H1 (cell line): Measurements from ENCODE around the gene CREG2. TPM values are rescaled to one million over a fixed set of nuclear protein-coding genes. Genes with fewer than 3 reads are reported as not detected.
A peak's percentile ranks its signal among the peaks of the same experiment; 100 is the strongest.

Experiments used
- CTCF ChIA-PET: fragments of 300-600 bp; sonication (Branson Sonifier 250); formaldehyde crosslinking; loops from one replicate; lab custom pipeline; 2021; ENCODE audit not compliant: partially characterized antibody; lab: Charles Lee
- POLR2A ChIA-PET: fragments of 300-600 bp; sonication (Branson Sonifier 250); formaldehyde crosslinking; loops from one replicate; lab custom pipeline; 2021; ENCODE audit warnings: inconsistent platforms; ENCODE audit not compliant: partially characterized antibody; lab: Charles Lee
- DNase-seq, 2 experiments: peaks; one replicate each; pipeline versions ENCODE4 v3.0.0 to v3.0.0-alpha.2; 2010 to 2022; ENCODE audit warnings: low spot score in 2 of 2, low read depth in 1 of 2, mixed read lengths in 1 of 2
- FAIRE-seq: peaks from 2 replicates; lab custom pipeline; 2011; peaks lifted over from hg19 to GRCh38; lab: Jason Lieb, UNC
- H2AFZ ChIP-seq: 2 replicates; pipeline ENCODE4 v1.8.1; 2012; ENCODE audit warnings: low read length, inconsistent platforms
- H2AK5ac ChIP-seq: 2 replicates; pipeline ENCODE4 v1.6.1; 2013; ENCODE audit warnings: low read depth, low read length
- H2BK120ac ChIP-seq: replicated peaks from 2 replicates; pipeline ENCODE3; 2013; ENCODE audit warnings: low read depth, low read length, inconsistent platforms
- H2BK12ac ChIP-seq: 2 replicates; pipeline ENCODE4 v1.6.1; 2013; ENCODE audit warnings: low read depth, low read length
- H2BK15ac ChIP-seq: 2 replicates; pipeline ENCODE4 v1.6.1; 2013; ENCODE audit warnings: low read length
- H2BK20ac ChIP-seq: 2 replicates; pipeline ENCODE4 v1.6.1; 2013; ENCODE audit warnings: low read length
- H2BK5ac ChIP-seq: 2 replicates; pipeline ENCODE4 v1.6.1; 2013; ENCODE audit warnings: low read depth, low read length
- H3K14ac ChIP-seq: 2 replicates; pipeline ENCODE4 v1.6.1; 2013; ENCODE audit warnings: inconsistent platforms; ENCODE audit not compliant: insufficient read length
- H3K18ac ChIP-seq: 2 replicates; pipeline ENCODE4 v1.6.1; 2013; ENCODE audit warnings: low read length; ENCODE audit errors: extremely low read depth
- H3K23ac ChIP-seq: 2 replicates; pipeline ENCODE4 v1.6.1; 2013; ENCODE audit warnings: inconsistent platforms; ENCODE audit not compliant: insufficient read length
- H3K23me2 ChIP-seq: 2 replicates; pipeline ENCODE4 v1.6.1; 2013; ENCODE audit warnings: low read depth, low read length
- H3K27ac ChIP-seq: 2 replicates; pipeline ENCODE4 v1.6.1; 2011; ENCODE audit warnings: low read depth, low read length, inconsistent platforms
- H3K27me3 ChIP-seq, 4 experiments: replicated peaks in 1 of 4; 1 replicate in 1 of 4; 2 replicates in 3 of 4; pipeline versions ENCODE4 v1.6.1 to v1.8.1; 2011 to 2013; ENCODE audit warnings: low read length in 3 of 4, mild to moderate bottlenecking in 3 of 4, inconsistent platforms in 2 of 4, mixed read lengths in 2 of 4, moderate library complexity in 1 of 4; ENCODE audit not compliant: control insufficient read depth in 3 of 4, insufficient read depth in 3 of 4; ENCODE audit errors: extremely low read depth in 1 of 4
- H3K36me3 ChIP-seq, 4 experiments: 2 replicates each; pipeline versions ENCODE4 v1.6.1 to v1.8.1; 2011 to 2013; ENCODE audit warnings: mild to moderate bottlenecking in 4 of 4, low read length in 3 of 4, moderate library complexity in 2 of 4, control low read depth in 1 of 4, inconsistent platforms in 1 of 4; ENCODE audit not compliant: insufficient read depth in 4 of 4, control insufficient read depth in 2 of 4
- H3K4ac ChIP-seq: replicated peaks from 2 replicates; pipeline ENCODE3; 2013; ENCODE audit warnings: low read length, low read depth, mixed read lengths, inconsistent platforms; ENCODE audit not compliant: insufficient read length
- H3K4me1 ChIP-seq, 4 experiments: replicated peaks in 1 of 4; 1 replicate in 1 of 4; 2 replicates in 3 of 4; pipeline versions ENCODE4 v1.6.1 to v1.8.1; 2011 to 2013; ENCODE audit warnings: low read length in 3 of 4, inconsistent platforms in 2 of 4, mixed read lengths in 1 of 4; ENCODE audit not compliant: insufficient read depth in 4 of 4, control insufficient read depth in 3 of 4
- H3K4me2 ChIP-seq, 2 experiments: 2 replicates each; pipeline versions ENCODE4 v1.6.1 to v1.8.1; 2011 to 2013; ENCODE audit warnings: low read depth in 2 of 2, low read length in 2 of 2, control low read depth in 1 of 2, inconsistent platforms in 1 of 2, mild to moderate bottlenecking in 1 of 2; ENCODE audit not compliant: insufficient read depth in 1 of 2
- H3K4me3 ChIP-seq, 4 experiments: fragments of 200-600, 300-600 bp in 1 of 4; sonication (generic), shearing (Covaris generic), sonication (Bioruptor Twin) in 1 of 4; 2 replicates each; pipeline versions ENCODE4 v1.5.1 to v1.8.1; 2011 to 2016; ENCODE audit warnings: low read length in 4 of 4, low read depth in 3 of 4, control low read depth in 2 of 4, inconsistent platforms in 2 of 4, mild to moderate bottlenecking in 2 of 4, mixed read lengths in 1 of 4, moderate library complexity in 1 of 4; ENCODE audit not compliant: insufficient read depth in 2 of 4; ENCODE audit errors: extremely low read depth in 1 of 4
- H3K56ac ChIP-seq: replicated peaks from 2 replicates; pipeline ENCODE3; 2013; ENCODE audit warnings: low read depth, mild to moderate bottlenecking, mixed read lengths, low read length, inconsistent platforms; ENCODE audit not compliant: insufficient read length
- H3K79me1 ChIP-seq: 2 replicates; pipeline ENCODE4 v1.6.1; 2013; ENCODE audit warnings: low read depth, low read length, control low read depth
- H3K79me2 ChIP-seq, 2 experiments: 2 replicates each; pipeline versions ENCODE4 v1.6.1 to v1.8.1; 2012 to 2013; ENCODE audit warnings: low read length in 2 of 2, mild to moderate bottlenecking in 2 of 2, inconsistent platforms in 1 of 2; ENCODE audit not compliant: insufficient read depth in 2 of 2, control insufficient read depth in 1 of 2
- H3K9ac ChIP-seq, 4 experiments: replicated peaks in 1 of 4; 1 replicate in 1 of 4; 2 replicates in 3 of 4; pipeline versions ENCODE4 v1.6.1 to v1.8.1; 2011 to 2013; ENCODE audit warnings: low read depth in 3 of 4, low read length in 3 of 4, control low read depth in 2 of 4, mild to moderate bottlenecking in 2 of 4, moderate library complexity in 2 of 4, inconsistent platforms in 1 of 4; ENCODE audit errors: extremely low read depth in 1 of 4
- H3K9me3 ChIP-seq, 2 experiments: 2 replicates each; pipeline versions ENCODE4 v1.6.1 to v1.8.1; 2012 to 2013; ENCODE audit warnings: mild to moderate bottlenecking in 2 of 2, moderate library complexity in 2 of 2, control low read depth in 1 of 2, inconsistent platforms in 1 of 2, low read depth in 1 of 2, low read length in 1 of 2, mixed read lengths in 1 of 2; ENCODE audit not compliant: insufficient read depth in 2 of 2
- H4K20me1 ChIP-seq, 2 experiments: replicated peaks in 1 of 2; 2 replicates each; pipeline versions ENCODE3 to v1.8.1; 2011 to 2013; ENCODE audit warnings: inconsistent platforms in 2 of 2, low read length in 2 of 2, mild to moderate bottlenecking in 1 of 2; ENCODE audit not compliant: insufficient read depth in 2 of 2, control insufficient read depth in 1 of 2
- H4K5ac ChIP-seq: 2 replicates; pipeline ENCODE4 v1.6.1; 2013; ENCODE audit warnings: low read length, low read depth, mixed read lengths, inconsistent platforms; ENCODE audit not compliant: insufficient read length
- H4K8ac ChIP-seq: 2 replicates; pipeline ENCODE4 v1.8.0; 2013; ENCODE audit warnings: mild to moderate bottlenecking, moderate library complexity, low read length, inconsistent platforms; ENCODE audit not compliant: insufficient read depth; ENCODE audit errors: extremely low read depth
- H4K91ac ChIP-seq: replicated peaks from 2 replicates; pipeline ENCODE3; 2013; ENCODE audit warnings: low read length, mixed read lengths, inconsistent platforms; ENCODE audit not compliant: insufficient read length
- BRCA1 ChIP-seq: IDR thresholded peaks from 2 replicates; pipeline ENCODE4 v1.6.1; 2012; ENCODE audit warnings: low read depth, low read length, improper control_type of control experiment
- PHF8 ChIP-seq: fragments of 200-600 bp; sonication (generic); conservative IDR thresholded peaks from 2 replicates; pipeline ENCODE4 v1.7.1; 2012; ENCODE audit warnings: low read depth, mild to moderate bottlenecking, inconsistent platforms, low read length, moderate library complexity
- ZNF274 ChIP-seq: IDR thresholded peaks from 2 replicates; pipeline ENCODE4 v1.7.0; 2012; ENCODE audit warnings: low read length, borderline replicate concordance; ENCODE audit errors: extremely low read depth
- WGBS, 2 experiments: shearing (Covaris generic) in 1 of 2; methylation state at CpG; one replicate each; pipeline versions ENCODE4 v1.1.6 to v1.1.7; 2013 to 2015; ENCODE audit warnings: low lambda C conversion rate in 2 of 2, mixed read lengths in 2 of 2, inconsistent platforms in 1 of 2, low coverage in 1 of 2, missing lambda C conversion rate in 1 of 2; ENCODE audit not compliant: insufficient replicate concordance in 2 of 2, insufficient coverage in 1 of 2, insufficient read length in 1 of 2; ENCODE audit errors: extremely low coverage in 1 of 2, missing lambda C conversion rate in 1 of 2; 5-methylcytosine and 5-hydroxymethylcytosine counted together
- polyA plus RNA-seq, 7 experiments: library from polyadenylated mRNA; depleted of rRNA in 3 of 7; stranded (reverse) in 5 of 7; unstranded in 2 of 7; fragments of >200 nt in 5 of 7; fragments of 200-250 nt in 2 of 7; gene quantifications; 1 replicate in 5 of 7; 2 replicates in 1 of 7; 4 replicates in 1 of 7; pipeline versions ENCODE4 v1.2.1 to v1.2.3, GENCODE V29; 2011 to 2013; ENCODE audit warnings: missing spikeins in 2 of 7, mixed read lengths in 2 of 7
- total RNA-seq: library from RNA; stranded (reverse); fragmentation: NEBNext Ultra II Directional; extraction: Animal tissue kit (Norgen Biotek cat#: 25700); gene quantifications from 2 replicates; pipeline ENCODE4 v1.2.1, GENCODE V29; 2021
- TF ChIP-seq, protein P1 (sequence below): IDR thresholded peaks from 2 replicates; pipeline ENCODE4 v1.6.1; 2012; ENCODE audit warnings: low read length, inconsistent platforms

CREG2 gene
- total and polyA plus RNA-seq, 2 of the 8 experiments (the other 6 are each of a cell fraction or from before 2014, with no cell fraction given), result 2.0 to 2.2 TPM

GRCh38 chr2:101361121-101361520, 26.2 kb downstream of the CREG2 start:
- no peak overlapping the region for H2BK20ac ChIP-seq
- H2AFZ ChIP-seq, result no peak overlapping the region
- no peak overlapping the region for H3K4me3 ChIP-seq
- POLR2A ChIA-PET, result interaction anchor here (1.9 kb wide), 1 partner anchor 20 kb away, joined by 5 read pairs; no protein-coding TSS in a partner anchor
- H3K23ac ChIP-seq, result no peak overlapping the region
- no peak overlapping the region for H3K4me2 ChIP-seq
- H3K23me2 ChIP-seq, result no peaks in the 10 kb centered on the region
- DNase-seq (no peak), FAIRE-seq (no peak)
- no peaks in the 10 kb centered on the region for H3K79me2 ChIP-seq
- CTCF ChIA-PET, result interaction anchor here (1.7 to 4.8 kb wide), 4 partner anchors 11 to 37 kb away, joined by 3 to 33 read pairs (median 10); partner anchors contain the start of gene CREG2
- H2BK120ac ChIP-seq, result no peak overlapping the region
- H3K18ac ChIP-seq, result no peak overlapping the region
- no peaks in the 10 kb centered on the region for H3K36me3 ChIP-seq
- no peaks in the 10 kb centered on the region for H3K9me3 ChIP-seq
- TF ChIP-seq BRCA1 (no peak), PHF8 (no peak), ZNF274 (no peak)
- TF ChIP-seq, protein P1, sequence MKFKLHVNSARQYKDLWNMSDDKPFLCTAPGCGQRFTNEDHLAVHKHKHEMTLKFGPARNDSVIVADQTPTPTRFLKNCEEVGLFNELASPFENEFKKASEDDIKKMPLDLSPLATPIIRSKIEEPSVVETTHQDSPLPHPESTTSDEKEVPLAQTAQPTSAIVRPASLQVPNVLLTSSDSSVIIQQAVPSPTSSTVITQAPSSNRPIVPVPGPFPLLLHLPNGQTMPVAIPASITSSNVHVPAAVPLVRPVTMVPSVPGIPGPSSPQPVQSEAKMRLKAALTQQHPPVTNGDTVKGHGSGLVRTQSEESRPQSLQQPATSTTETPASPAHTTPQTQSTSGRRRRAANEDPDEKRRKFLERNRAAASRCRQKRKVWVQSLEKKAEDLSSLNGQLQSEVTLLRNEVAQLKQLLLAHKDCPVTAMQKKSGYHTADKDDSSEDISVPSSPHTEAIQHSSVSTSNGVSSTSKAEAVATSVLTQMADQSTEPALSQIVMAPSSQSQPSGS, result no peak
- H3K79me1 ChIP-seq, result no peaks in the 10 kb centered on the region
- H3K4me1 ChIP-seq, result peaks cover 2 to 7% (median 2%) of the 10 kb centered on the region in 4 experiments; a peak in 5 of 7 replicates
- H3K27me3 ChIP-seq, result no peaks in the 10 kb centered on the region
- H2BK12ac ChIP-seq, result no peak overlapping the region
- H2AK5ac ChIP-seq, result no peak overlapping the region
- H4K20me1 ChIP-seq, result no peaks in the 10 kb centered on the region
- H3K4ac ChIP-seq, result no peak overlapping the region
- no peak overlapping the region for H4K91ac ChIP-seq
- H4K5ac ChIP-seq, result no peak overlapping the region
- 90% methylated on average over 4 of the region's 4 CpGs; no CpG with 5 or more reads in 1 of the 2 experiments for WGBS, 2 experiments
- no peak overlapping the region for H3K56ac ChIP-seq
- H4K8ac ChIP-seq, result no peak overlapping the region
- no peak overlapping the region for H3K9ac ChIP-seq
- H2BK15ac ChIP-seq, result 0 out of 2 replicates have a peak overlapping the region, but pooled peaks have one; percentile 6
- no peak overlapping the region for H3K27ac ChIP-seq
- no peak overlapping the region for H3K14ac ChIP-seq
- H2BK5ac ChIP-seq, result no peak overlapping the region
